Endothelial cell of umbilical vein (primary cell): ENCODE results near the gene TRPC1. TPM values are rescaled to one million over a fixed set of nuclear protein-coding genes. Genes with fewer than 3 reads are reported as not detected.

ENCODE experiments used
- BruUV-seq: library from RNA; stranded (reverse); fragments of 400-500 nt; replicated peaks from 2 replicates; lab custom pipeline; 2021; lab: Mats Ljungman, UMichigan
- CTCF ChIA-PET: fragments of 300-600, 350-600 bp; sonication (Branson Sonifier 250); formaldehyde crosslinking; loops from one replicate; lab custom pipeline; 2021; ENCODE audit warnings: antibody characterized with exemption, inconsistent platforms; lab: Charles Lee
- POLR2A ChIA-PET: fragments of 300-600, 350-600 bp; sonication (Branson Sonifier 250); formaldehyde crosslinking; loops from one replicate; lab custom pipeline; 2021; ENCODE audit warnings: antibody characterized with exemption, inconsistent platforms; lab: Charles Lee
- DNase-seq: peaks from one replicate; pipeline ENCODE4 v3.0.0-alpha.2; 2011; ENCODE audit warnings: low read depth, low spot score
- FAIRE-seq: peaks from 2 replicates; lab custom pipeline; 2011; peaks lifted over from hg19 to GRCh38; lab: Jason Lieb, UNC
- H2AFZ ChIP-seq: 2 replicates; pipeline ENCODE4 v1.6.0; 2012; ENCODE audit warnings: low read depth, low read length, control low read depth, inconsistent platforms
- H3K27ac ChIP-seq: 2 replicates; pipeline ENCODE4 v1.5.1; 2011; ENCODE audit warnings: low read depth, mild to moderate bottlenecking, control low read depth, low read length, moderate library complexity; ENCODE audit not compliant: insufficient read depth
- H3K27me3 ChIP-seq, 2 experiments: 2 replicates each; pipeline versions ENCODE4 v1.6.0 to v1.6.1; 2011; ENCODE audit warnings: low read length in 2 of 2, mixed read lengths in 1 of 2; ENCODE audit not compliant: control insufficient read depth in 2 of 2, insufficient read depth in 2 of 2
- H3K36me3 ChIP-seq, 2 experiments: 2 replicates in 1 of 2; 3 replicates in 1 of 2; pipeline ENCODE4 v1.5.1; 2011; ENCODE audit warnings: low read length in 2 of 2, mild to moderate bottlenecking in 1 of 2, moderate library complexity in 1 of 2; ENCODE audit not compliant: control insufficient read depth in 2 of 2, insufficient read depth in 2 of 2; ENCODE audit errors: extremely low read depth in 1 of 2
- H3K4me1 ChIP-seq: 3 replicates; pipeline ENCODE4 v1.5.1; 2011; ENCODE audit warnings: mild to moderate bottlenecking, low read length; ENCODE audit not compliant: control insufficient read depth, insufficient read depth; ENCODE audit errors: extremely low read depth
- H3K4me2 ChIP-seq: 2 replicates; pipeline ENCODE4 v1.6.1; 2011; ENCODE audit warnings: low read length, control low read depth, mixed read lengths; ENCODE audit not compliant: insufficient read depth
- H3K4me3 ChIP-seq, 3 experiments: fragments of 200-600 bp in 1 of 3; sonication (generic), shearing (Covaris generic) in 1 of 3; replicated peaks in 1 of 3; 2 replicates each; pipeline ENCODE4 v1.5.1; 2011 to 2016; ENCODE audit warnings: control low read depth in 3 of 3, low read length in 3 of 3, mild to moderate bottlenecking in 2 of 3, inconsistent platforms in 1 of 3, low read depth in 1 of 3, moderate library complexity in 1 of 3; ENCODE audit not compliant: insufficient read depth in 1 of 3
- H3K79me2 ChIP-seq: 2 replicates; pipeline ENCODE4 v1.6.0; 2012; ENCODE audit warnings: low read length, inconsistent platforms; ENCODE audit not compliant: control insufficient read depth, insufficient read depth
- H3K9ac ChIP-seq: replicated peaks from 2 replicates; pipeline ENCODE3; 2011; ENCODE audit warnings: low read length, control low read depth; ENCODE audit not compliant: insufficient read depth; ENCODE audit errors: extremely low read depth
- H3K9me1 ChIP-seq: replicated peaks from 3 replicates; pipeline ENCODE4 v1.6.0; 2011; ENCODE audit warnings: mild to moderate bottlenecking, low read length; ENCODE audit not compliant: control insufficient read depth, insufficient read depth; ENCODE audit errors: extremely low read depth
- H3K9me3 ChIP-seq: replicated peaks from 2 replicates; pipeline ENCODE4 v1.5.1; 2012; ENCODE audit warnings: low read length, inconsistent platforms; ENCODE audit not compliant: control insufficient read depth, insufficient read depth
- H4K20me1 ChIP-seq: replicated peaks from 2 replicates; pipeline ENCODE3; 2011; ENCODE audit warnings: mild to moderate bottlenecking, low read length; ENCODE audit not compliant: control insufficient read depth, insufficient read depth; ENCODE audit errors: extremely low read depth
- EZH2 ChIP-seq: IDR thresholded peaks from 2 replicates; pipeline ENCODE4 v1.6.1; 2012; ENCODE audit warnings: borderline replicate concordance, low read depth, mild to moderate bottlenecking, moderate library complexity, low read length, inconsistent platforms; ENCODE audit not compliant: severe bottlenecking
- FOS ChIP-seq: IDR thresholded peaks from 2 replicates; pipeline ENCODE4 v1.6.1; 2011; ENCODE audit warnings: mild to moderate bottlenecking, low read length, moderate library complexity, borderline replicate concordance; ENCODE audit not compliant: insufficient read depth
- GATA2 ChIP-seq: IDR thresholded peaks from 2 replicates; pipeline ENCODE4 v1.7.0; 2011; ENCODE audit warnings: low read depth, mild to moderate bottlenecking, moderate library complexity, mixed read lengths, low read length; ENCODE audit not compliant: insufficient read length, insufficient read depth
- JUN ChIP-seq: IDR thresholded peaks from 2 replicates; pipeline ENCODE4 v1.6.1; 2011; ENCODE audit warnings: borderline replicate concordance, low read depth; ENCODE audit not compliant: insufficient read length, insufficient read depth
- MYC ChIP-seq: IDR thresholded peaks from one replicate; pipeline ENCODE4 v1.6.1; 2011; ENCODE audit warnings: mild to moderate bottlenecking, low read depth, low read length
- POLR2A ChIP-seq: IDR thresholded peaks from 2 replicates; pipeline ENCODE4 v1.6.1; 2012; ENCODE audit warnings: low read depth, mild to moderate bottlenecking, control low read depth, low read length
- POLR2AphosphoS5 ChIP-seq: IDR thresholded peaks from 2 replicates; pipeline ENCODE4 v1.6.1; 2012; ENCODE audit warnings: low read depth, mild to moderate bottlenecking, control low read depth, low read length, moderate library complexity; ENCODE audit not compliant: insufficient read depth
- dilution Hi-C: fragments of 300-500 bp; cut with MboI; formaldehyde crosslinking; loops from one replicate; pipeline ENCODE4 v1.15.0; 2019; ENCODE audit warnings: low sequenced_read_pairs; ENCODE audit not compliant: extremely low pct_ligation_motif_present
- intact Hi-C: fragments of 100-400 bp; cut with micrococcal nuclease; formaldehyde crosslinking; loops from one replicate; pipeline ENCODE4 v1.10.0; 2022
- polyA plus RNA-seq, 4 experiments: library from polyadenylated mRNA; depleted of rRNA in 3 of 4; stranded (reverse) in 3 of 4; unstranded in 1 of 4; fragments of >200 nt; gene quantifications; 2 replicates each; pipeline versions ENCODE4 v1.2.1 to v1.2.3, GENCODE V29; 2011 to 2012; ENCODE audit warnings: missing spikeins in 1 of 4
- total RNA-seq: library from RNA; stranded (reverse); gene quantifications from 2 replicates; pipeline ENCODE4 v1.2.3, GENCODE V29; 2021
- TF ChIP-seq, protein P1 (sequence below), 2 donors: IDR thresholded peaks; 1 replicate in 1 of 2; 2 replicates in 1 of 2; pipeline ENCODE4 v1.5.1; 2011; ENCODE audit warnings: low read length in 2 of 2, mild to moderate bottlenecking in 2 of 2, moderate library complexity in 2 of 2, control low read depth in 1 of 2, inconsistent platforms in 1 of 2, low read depth in 1 of 2; ENCODE audit not compliant: insufficient read depth in 1 of 2; ENCODE audit errors: extremely low read depth in 1 of 2
- TF ChIP-seq, protein P2 (sequence below): IDR thresholded peaks from 2 replicates; pipeline ENCODE4 v1.6.1; 2011; ENCODE audit not compliant: insufficient read depth, insufficient read length

Gene TRPC1
- total and polyA plus RNA-seq, 2 donors (not counting 3 experiments of a cell fraction or from before 2014, with no cell fraction given): 3.5 to 5.9 TPM

DNA sequence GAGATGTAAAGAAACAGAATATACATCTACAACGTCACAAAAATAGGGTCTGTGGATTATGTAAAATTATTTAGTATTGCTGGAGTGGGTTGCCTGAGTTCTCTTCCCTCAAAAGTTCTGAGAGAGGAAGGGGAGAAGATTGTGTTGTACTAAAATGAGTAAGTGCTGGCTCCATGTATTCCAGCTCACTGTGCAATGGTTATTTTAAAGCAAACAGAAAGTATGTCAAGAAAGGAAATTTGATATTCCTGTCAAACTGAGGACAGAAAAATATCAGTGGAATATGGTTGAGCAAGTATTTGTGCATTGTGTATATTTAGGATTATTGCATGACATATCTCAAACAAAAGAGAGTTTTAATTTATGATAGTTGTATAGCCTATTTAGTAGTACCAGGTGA is 2.2 kb downstream of the TRPC1 start:
- H4K20me1 ChIP-seq: no peaks in the 10 kb centered on the region
- TF ChIP-seq GATA2: no peak
- TF ChIP-seq, protein P1, sequence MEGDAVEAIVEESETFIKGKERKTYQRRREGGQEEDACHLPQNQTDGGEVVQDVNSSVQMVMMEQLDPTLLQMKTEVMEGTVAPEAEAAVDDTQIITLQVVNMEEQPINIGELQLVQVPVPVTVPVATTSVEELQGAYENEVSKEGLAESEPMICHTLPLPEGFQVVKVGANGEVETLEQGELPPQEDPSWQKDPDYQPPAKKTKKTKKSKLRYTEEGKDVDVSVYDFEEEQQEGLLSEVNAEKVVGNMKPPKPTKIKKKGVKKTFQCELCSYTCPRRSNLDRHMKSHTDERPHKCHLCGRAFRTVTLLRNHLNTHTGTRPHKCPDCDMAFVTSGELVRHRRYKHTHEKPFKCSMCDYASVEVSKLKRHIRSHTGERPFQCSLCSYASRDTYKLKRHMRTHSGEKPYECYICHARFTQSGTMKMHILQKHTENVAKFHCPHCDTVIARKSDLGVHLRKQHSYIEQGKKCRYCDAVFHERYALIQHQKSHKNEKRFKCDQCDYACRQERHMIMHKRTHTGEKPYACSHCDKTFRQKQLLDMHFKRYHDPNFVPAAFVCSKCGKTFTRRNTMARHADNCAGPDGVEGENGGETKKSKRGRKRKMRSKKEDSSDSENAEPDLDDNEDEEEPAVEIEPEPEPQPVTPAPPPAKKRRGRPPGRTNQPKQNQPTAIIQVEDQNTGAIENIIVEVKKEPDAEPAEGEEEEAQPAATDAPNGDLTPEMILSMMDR (IDR thresholded peaks at IDR 0.05; ENCODE audit: extremely low read depth in 1 of 2, insufficient read depth in 1 of 2, low read depth in 1 of 2, low read length in 2 of 2): no peak
- TF ChIP-seq POLR2A: no peak
- TF ChIP-seq EZH2: no peak
- no peak for TF ChIP-seq POLR2AphosphoS5
- no peak for TF ChIP-seq MYC
- TF ChIP-seq, protein P2, sequence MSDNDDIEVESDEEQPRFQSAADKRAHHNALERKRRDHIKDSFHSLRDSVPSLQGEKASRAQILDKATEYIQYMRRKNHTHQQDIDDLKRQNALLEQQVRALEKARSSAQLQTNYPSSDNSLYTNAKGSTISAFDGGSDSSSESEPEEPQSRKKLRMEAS: no peak
- TF ChIP-seq FOS: no peak
- TF ChIP-seq JUN: no peak
- dilution Hi-C loops (no loop called here), intact Hi-C loops (no loop called here)
- no peaks in the 10 kb centered on the region for H3K9me1 ChIP-seq
- no peak overlapping the region for H2AFZ ChIP-seq
- no peaks in the 10 kb centered on the region for H3K9me3 ChIP-seq
- no peak overlapping the region for H3K27ac ChIP-seq
- CTCF ChIA-PET: no interaction called here
- FAIRE-seq (no peak), DNase-seq (no peak)
- no peak overlapping the region for H3K9ac ChIP-seq
- H3K4me1 ChIP-seq: peaks cover 7% of the 10 kb centered on the region
- POLR2A ChIA-PET: no interaction called here
- no peaks in the 10 kb centered on the region for H3K27me3 ChIP-seq
- H3K36me3 ChIP-seq: no peaks in the 10 kb centered on the region
- no peaks in the 10 kb centered on the region for H3K79me2 ChIP-seq
- H3K4me2 ChIP-seq: no peak overlapping the region
- no TSS peak for BruUV-seq
- H3K4me3 ChIP-seq: no peak overlapping the region
